GM21619 (cell line): ENCODE results near the gene ATE1.
"Not testable (repeated sequence)": the region's sequence is repeated elsewhere in the genome, so short reads cannot be mapped to it uniquely, and the experiment has no call there.

Experiments used
- ATAC-seq: cut with Tn5 transposase; IDR thresholded peaks from one replicate; pipeline ENCODE4 v1.9.1; 2021; ENCODE audit not compliant: unreplicated experiment

The ATE1 gene

GRCh38 chr10:121930268-121931085, 2.6 kb upstream of the ATE1 start:
- ATAC-seq, result not testable (repeated sequence)

GRCh38 chr10:121929585-121930267, 1.9 kb upstream of the ATE1 start:
- not testable (repeated sequence) for ATAC-seq

DNA sequence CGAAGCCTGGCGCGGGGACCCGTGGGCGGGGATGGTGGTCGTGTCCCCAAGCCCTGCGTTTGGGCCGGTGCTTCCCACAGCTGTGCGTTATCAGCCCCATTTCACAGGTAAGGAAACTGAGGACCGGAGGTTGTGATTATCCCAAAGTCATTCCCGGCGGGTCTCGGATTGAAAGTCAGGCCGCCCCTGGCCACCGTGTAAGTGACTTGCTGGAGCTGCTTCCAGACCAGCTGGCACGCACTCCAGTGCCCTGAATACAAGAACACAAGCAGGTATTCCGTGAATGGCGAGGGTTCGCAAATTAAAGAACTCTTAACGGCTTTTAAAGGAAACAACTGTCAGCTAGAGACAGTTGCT, 675 bp upstream of the ATE1 start:
- ATAC-seq, result peak; percentile 17

GRCh38 chr10:121927318-121927840, 452 bp downstream of the ATE1 start:
- peak; percentile 34 for ATAC-seq

DNA sequence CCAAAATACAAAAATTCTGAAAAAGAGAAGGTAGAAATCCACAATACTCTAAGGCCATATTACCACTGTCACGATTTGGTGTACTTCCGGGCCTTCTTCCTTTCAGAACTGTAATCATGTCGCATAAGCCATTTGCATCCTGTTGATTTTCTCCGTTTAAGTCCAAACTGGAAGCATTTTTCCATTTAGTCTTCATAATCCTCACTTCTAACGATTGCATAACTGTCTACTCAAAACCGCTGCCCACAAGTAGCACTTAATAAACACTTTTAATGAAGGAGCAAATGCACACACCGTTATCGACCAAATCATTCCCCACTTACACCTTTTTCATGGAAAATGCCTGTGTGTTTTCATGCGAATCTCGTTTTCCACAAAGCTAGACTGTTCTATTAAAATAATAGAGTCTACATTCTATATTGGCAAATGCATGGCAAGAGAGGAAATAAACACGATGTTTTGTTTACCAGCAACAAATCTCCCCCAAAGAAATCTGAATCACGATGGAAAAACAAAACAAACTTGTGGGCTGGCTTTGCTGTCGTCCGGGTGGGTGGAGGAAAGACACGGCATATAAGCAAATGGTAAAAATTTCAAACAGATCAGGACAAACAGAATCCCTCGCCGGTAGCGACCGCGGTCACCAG, 1.0 kb downstream of the ATE1 start:
- peak; percentile 11 for ATAC-seq

GRCh38 chr10:121926157-121926556, 1.7 kb downstream of the ATE1 start:
- no peak for ATAC-seq

- ATAC-seq, result no peak
Observed at GRCh38 chr10:121921238-121921931, 6.4 kb downstream of the ATE1 start.

DNA sequence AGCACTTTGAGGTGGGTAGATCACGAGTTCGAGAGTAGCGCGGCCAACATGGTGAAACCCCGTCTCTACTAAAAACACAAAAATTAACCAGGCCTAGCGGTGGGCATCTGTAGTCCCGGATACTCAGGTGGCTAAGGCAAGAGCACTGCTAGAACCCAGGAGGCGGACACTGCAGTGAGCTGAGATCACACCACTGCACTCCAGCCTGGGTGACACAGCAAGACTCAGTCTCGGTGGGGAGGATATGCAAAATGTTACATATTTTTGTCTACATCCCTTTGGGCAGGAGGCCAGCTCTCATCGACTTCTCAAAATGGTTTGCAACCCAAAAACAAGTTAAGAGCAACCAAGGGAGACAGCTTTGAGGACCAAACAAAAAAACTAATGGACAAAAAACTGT, 8.2 kb downstream of the ATE1 start:
- peak; percentile 71 for ATAC-seq

DNA sequence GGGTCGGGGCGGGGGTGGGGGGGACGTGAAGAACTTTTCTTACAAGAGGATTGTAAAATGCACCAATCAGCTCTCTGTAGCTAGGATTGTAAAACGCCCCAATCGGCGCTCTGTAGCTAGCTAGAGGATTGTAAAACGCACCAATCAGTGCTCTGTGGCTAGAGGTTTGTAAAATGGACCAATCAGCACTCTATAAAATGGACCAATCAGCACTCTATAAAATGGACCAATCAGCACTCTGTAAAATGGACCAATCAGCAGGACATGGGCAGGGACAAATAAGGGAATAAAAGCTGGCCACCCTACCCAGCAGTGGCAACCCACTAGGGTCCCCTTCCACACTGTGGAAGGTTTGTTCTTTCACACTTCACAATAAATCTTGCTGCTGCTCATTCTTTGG, 9.0 kb downstream of the ATE1 start:
- ATAC-seq, result not testable (repeated sequence)

GRCh38 chr10:121914661-121915060, 13.2 kb downstream of the ATE1 start:
- ATAC-seq, result no peak

DNA sequence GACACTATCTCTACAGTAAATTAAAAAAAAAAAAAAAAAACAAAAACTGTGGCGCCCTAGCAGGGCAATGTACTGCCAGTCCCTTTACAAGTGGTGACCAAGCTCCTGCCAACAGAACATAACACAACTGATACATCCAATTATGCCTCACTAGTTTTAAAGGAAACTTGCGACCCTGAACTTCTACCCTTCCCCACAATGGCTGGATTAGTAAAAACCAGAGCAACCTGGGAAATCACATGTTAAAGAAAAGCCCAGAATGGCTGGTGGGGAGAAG, 16.5 kb downstream of the ATE1 start:
- no peak for ATAC-seq

GRCh38 chr10:121910673-121911420, 17.0 kb downstream of the ATE1 start:
- ATAC-seq, result no peak

- no peak for ATAC-seq
Observed at GRCh38 chr10:121904888-121905287, 22.9 kb downstream of the ATE1 start.

DNA sequence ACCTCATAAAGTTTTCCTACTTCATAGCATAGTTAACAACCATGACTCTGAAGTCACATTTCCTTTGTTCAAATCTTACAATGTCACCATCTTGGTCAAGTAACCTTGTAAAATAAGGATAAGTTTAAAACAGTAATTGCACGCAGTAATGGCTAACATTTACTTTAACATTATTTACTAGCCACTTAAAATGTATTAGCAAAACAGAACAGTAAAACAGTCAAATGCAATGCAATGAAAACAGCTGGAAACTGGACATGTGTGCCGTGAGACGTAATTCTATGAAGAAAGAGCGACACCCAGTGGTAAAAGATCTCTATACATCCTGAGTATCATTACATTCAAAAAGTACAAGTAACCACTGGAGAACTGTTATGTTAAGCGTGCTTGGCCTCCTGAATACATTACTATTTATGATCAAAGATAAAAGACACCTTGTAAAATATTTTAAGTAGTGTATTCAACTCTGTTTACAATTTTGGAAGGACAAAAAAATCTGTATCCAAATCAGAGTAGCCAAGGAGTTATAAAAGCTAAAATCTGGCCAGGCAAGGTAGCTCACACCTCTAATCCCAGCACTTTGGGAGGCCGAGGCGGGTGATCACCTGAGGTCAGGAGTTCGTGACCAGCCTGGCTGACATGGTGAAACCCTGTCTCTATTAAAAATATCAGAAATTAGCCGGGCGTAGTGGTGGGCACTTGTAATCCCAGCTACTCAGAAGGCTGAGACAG, 27.2 kb downstream of the ATE1 start:
- ATAC-seq, result peak; percentile 96

GRCh38 chr10:121899727-121900126, 28.1 kb downstream of the ATE1 start:
- ATAC-seq, result no peak

- no peak for ATAC-seq
Observed at GRCh38 chr10:121891103-121891502, 36.7 kb downstream of the ATE1 start.

- no peak for ATAC-seq
Observed at GRCh38 chr10:121889212-121889611, 38.6 kb downstream of the ATE1 start.

GRCh38 chr10:121886997-121887622, 40.7 kb downstream of the ATE1 start:
- no peak for ATAC-seq

- ATAC-seq, result no peak
Observed at GRCh38 chr10:121886181-121886580, 41.6 kb downstream of the ATE1 start.

DNA sequence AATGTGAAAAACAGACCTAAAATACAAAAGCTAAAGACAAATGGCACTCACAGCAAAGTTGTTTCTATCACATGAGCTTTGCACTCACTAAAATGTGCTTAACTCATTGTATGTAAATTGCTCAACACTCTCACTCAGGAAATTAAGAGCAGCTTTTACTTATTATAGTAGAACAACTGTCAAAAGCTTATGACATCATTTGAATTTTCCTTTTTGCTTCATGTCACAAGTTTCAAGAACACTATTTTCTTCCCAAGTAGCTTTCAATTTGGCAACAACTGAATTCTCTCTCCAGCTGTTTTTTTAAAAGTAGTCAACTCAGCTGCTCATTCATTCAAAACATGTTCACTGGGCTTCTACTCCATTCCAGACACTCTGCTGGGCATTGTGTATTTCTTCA, 46.9 kb downstream of the ATE1 start:
- ATAC-seq, result no peak
